Lower leg skin (tissue), 3 donors: ENCODE data around the gene TMEM131L.

Experiments used
- CTCF ChIP-seq, 3 donors: fragments of 450-650 bp; IDR thresholded peaks; one replicate each; pipeline ENCODE4 v1.5.1; 2016; ENCODE audit warnings: antibody characterized with exemption in 3 of 3, mild to moderate bottlenecking in 3 of 3, moderate library complexity in 2 of 3
- POLR2A ChIP-seq, 2 donors: fragments of 450-650 bp; IDR thresholded peaks; one replicate each; pipeline ENCODE4 v1.6.1; 2016 to 2017; ENCODE audit warnings: antibody characterized with exemption in 2 of 2, mild to moderate bottlenecking in 1 of 2, moderate library complexity in 1 of 2

- no peak for TF ChIP-seq POLR2A (IDR thresholded peaks at IDR 0.05)
- TF ChIP-seq CTCF (IDR thresholded peaks at IDR 0.05), result no peak
Observed at GRCh38 chr4:153641532-153641931, 175.4 kb downstream of the TMEM131L start.
